GM12864 (cell line): Measurements from ENCODE around the gene TAB2.

Experiments
- DNase-seq: peaks from one replicate; pipeline ENCODE4 v3.0.0-alpha.2; 2011; ENCODE audit warnings: low read depth
- H3K4me3 ChIP-seq: 2 replicates; pipeline ENCODE4 v1.5.1; 2011; ENCODE audit warnings: mild to moderate bottlenecking, low read depth, low read length, control low read depth
- TF ChIP-seq, protein P1 (sequence below): IDR thresholded peaks from 2 replicates; pipeline ENCODE4 v1.5.1; 2011; ENCODE audit warnings: low read depth, mild to moderate bottlenecking, moderate library complexity, low read length, control low read depth, inconsistent platforms; ENCODE audit errors: missing control alignments

Gene TAB2

GRCh38 chr6:149289192-149289781 is 28.2 kb upstream of the TAB2 start:
- DNase-seq = no peak
- no peak overlapping the region for H3K4me3 ChIP-seq
- TF ChIP-seq, protein P1, sequence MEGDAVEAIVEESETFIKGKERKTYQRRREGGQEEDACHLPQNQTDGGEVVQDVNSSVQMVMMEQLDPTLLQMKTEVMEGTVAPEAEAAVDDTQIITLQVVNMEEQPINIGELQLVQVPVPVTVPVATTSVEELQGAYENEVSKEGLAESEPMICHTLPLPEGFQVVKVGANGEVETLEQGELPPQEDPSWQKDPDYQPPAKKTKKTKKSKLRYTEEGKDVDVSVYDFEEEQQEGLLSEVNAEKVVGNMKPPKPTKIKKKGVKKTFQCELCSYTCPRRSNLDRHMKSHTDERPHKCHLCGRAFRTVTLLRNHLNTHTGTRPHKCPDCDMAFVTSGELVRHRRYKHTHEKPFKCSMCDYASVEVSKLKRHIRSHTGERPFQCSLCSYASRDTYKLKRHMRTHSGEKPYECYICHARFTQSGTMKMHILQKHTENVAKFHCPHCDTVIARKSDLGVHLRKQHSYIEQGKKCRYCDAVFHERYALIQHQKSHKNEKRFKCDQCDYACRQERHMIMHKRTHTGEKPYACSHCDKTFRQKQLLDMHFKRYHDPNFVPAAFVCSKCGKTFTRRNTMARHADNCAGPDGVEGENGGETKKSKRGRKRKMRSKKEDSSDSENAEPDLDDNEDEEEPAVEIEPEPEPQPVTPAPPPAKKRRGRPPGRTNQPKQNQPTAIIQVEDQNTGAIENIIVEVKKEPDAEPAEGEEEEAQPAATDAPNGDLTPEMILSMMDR = no peak

- DNase-seq = no peak
- TF ChIP-seq, protein P1 = no peak
- no peak overlapping the region for H3K4me3 ChIP-seq
These were observed 27.5 kb upstream of the TAB2 start for GRCh38 chr6:149289966-149290365.

GRCh38 chr6:149293244-149293643 is 24.3 kb upstream of the TAB2 start:
- TF ChIP-seq, protein P1 = no peak
- DNase-seq = no peak
- no peak overlapping the region for H3K4me3 ChIP-seq

GRCh38 chr6:149300563-149300962 is 16.9 kb upstream of the TAB2 start:
- no peak for DNase-seq
- TF ChIP-seq, protein P1 = no peak
- no peak overlapping the region for H3K4me3 ChIP-seq

GRCh38 chr6:149302723-149303122 is 14.8 kb upstream of the TAB2 start:
- DNase-seq = no peak
- no peak overlapping the region for H3K4me3 ChIP-seq
- TF ChIP-seq, protein P1 = no peak

DNA sequence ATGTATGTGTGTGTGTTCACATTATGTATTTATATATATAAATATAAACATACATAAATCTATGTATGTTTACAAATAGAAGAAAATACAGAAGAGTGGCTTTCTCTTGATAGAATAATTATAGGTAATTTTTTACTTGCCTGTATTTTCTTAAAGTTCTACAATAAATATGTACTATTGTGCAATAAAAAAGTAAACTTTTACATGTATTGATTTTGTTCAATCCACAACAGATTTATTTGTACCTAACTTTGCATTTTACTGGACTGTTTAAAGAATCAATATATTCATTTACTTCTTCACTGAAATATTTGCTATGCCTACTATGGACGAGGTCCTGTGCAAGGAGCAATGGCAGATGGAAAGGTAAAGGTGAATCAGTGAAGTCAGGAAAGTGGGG is 14.0 kb upstream of the TAB2 start:
- TF ChIP-seq, protein P1 = no peak
- DNase-seq = no peak
- no peak overlapping the region for H3K4me3 ChIP-seq

- TF ChIP-seq, protein P1 = no peak
- H3K4me3 ChIP-seq = no peak overlapping the region
- no peak for DNase-seq
These were observed 12.1 kb upstream of the TAB2 start for GRCh38 chr6:149305372-149305771.
